B cell (primary cell): Measurements from ENCODE around the gene CTNNA1.

Source experiments
- CTCF ChIP-seq: fragments of 200-600 bp; IDR thresholded peaks from one replicate; pipeline ENCODE4 v1.8.0; 2022; ENCODE audit warnings: antibody characterized with exemption, mild to moderate bottlenecking
- EZH2 ChIP-seq: IDR thresholded peaks from 2 replicates; pipeline ENCODE4 v1.6.1; 2012; ENCODE audit warnings: borderline replicate concordance, low read depth, mild to moderate bottlenecking, moderate library complexity, low read length; ENCODE audit not compliant: insufficient read depth, poor library complexity, severe bottlenecking

GRCh38 chr5:138918686-138919085 is 165.5 kb downstream of the CTNNA1 start:
- TF ChIP-seq CTCF (no peak), EZH2 (no peak)
